ENCODE data around the gene C16orf89. TPM values are rescaled to one million over a fixed set of nuclear protein-coding genes. Genes with fewer than 3 reads are reported as not detected.

The C16orf89 gene
- total RNA-seq, 4 donors from 2014 or later: 0.38 to 4.8 (median 2.4) TPM

DNA sequence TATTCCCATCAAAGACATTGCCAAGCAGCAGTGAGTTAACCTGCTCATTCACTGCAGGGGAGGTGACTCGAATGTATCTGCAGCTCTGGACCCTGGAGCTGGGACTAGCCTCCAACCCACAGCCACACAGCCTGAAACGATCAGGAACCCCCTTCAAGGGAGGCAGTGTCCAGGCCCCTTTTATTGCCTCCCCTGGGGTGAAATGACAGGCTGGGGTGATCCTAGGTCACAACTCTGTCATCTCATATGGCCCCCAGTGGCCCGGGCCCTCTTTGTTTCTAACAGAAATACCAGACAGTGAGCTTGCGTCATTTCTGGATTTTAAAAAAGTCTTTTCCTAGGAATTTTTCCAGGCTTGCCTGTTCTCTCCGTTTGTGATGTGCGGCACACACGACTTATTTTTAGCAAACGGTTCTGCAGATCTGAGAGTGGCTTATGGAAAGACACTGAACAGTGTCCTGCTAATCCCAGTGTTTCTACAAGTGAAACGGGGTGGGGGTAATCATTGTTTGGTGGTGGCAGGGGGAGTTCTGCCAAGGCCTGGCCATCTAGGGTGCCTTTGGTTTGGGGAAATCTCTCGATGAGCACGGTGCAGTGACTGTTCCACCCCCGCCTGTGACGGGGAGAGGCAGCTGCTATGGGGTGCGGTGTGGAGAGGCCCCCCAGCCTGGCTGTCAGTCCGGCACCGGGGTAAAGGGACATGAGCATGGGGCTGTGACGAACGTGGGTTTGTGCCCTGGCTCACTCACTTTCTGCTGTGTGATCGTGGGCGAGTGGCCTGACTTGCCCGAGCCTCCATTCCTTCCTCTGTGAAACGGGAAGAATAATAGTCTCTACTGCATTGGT is 59.2 kb downstream of the C16orf89 start:
- no peak for DNase-seq
- Histone ChIP-seq H3K4me1 (no peaks in the 10 kb centered on the region), H3K27ac (no peak overlapping the region), H3K27me3 (peaks cover 0 to 18% (median 0%) of the 10 kb centered on the region in 4 donors), H3K4me3 (no peak overlapping the region), H3K36me3 (no peaks in the 10 kb centered on the region), H3K9me3 (no peaks in the 10 kb centered on the region)
- no peak for TF ChIP-seq POLR2A (IDR thresholded peaks at IDR 0.05)
- TF ChIP-seq, protein P1, sequence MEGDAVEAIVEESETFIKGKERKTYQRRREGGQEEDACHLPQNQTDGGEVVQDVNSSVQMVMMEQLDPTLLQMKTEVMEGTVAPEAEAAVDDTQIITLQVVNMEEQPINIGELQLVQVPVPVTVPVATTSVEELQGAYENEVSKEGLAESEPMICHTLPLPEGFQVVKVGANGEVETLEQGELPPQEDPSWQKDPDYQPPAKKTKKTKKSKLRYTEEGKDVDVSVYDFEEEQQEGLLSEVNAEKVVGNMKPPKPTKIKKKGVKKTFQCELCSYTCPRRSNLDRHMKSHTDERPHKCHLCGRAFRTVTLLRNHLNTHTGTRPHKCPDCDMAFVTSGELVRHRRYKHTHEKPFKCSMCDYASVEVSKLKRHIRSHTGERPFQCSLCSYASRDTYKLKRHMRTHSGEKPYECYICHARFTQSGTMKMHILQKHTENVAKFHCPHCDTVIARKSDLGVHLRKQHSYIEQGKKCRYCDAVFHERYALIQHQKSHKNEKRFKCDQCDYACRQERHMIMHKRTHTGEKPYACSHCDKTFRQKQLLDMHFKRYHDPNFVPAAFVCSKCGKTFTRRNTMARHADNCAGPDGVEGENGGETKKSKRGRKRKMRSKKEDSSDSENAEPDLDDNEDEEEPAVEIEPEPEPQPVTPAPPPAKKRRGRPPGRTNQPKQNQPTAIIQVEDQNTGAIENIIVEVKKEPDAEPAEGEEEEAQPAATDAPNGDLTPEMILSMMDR (IDR thresholded peaks at IDR 0.05): no peak
- intact Hi-C loops (cut with DNase I): no loop called here
- WGBS, 2 donors: 71 to 74% methylated on average over 9 to 14 of the region's 22 CpGs

DNA sequence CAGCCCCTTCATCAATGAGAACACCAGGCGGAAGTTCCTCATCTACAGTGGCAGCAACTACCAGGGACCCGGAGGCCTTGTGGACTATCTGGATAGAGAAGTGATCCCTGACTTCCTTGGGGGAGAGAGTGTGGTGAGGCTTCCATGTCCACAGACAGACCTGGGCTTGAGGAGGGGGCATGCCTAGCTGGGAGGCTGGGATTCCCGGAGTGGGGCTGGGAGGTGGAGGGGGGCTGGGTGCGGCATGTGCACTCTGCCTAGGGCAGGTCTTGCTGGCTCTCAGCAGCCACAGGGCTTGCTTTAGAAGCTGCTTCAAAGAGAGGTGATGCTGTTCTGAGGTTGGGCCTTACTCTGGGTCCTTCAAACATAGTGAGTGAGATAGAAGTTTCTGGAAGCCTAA is 59.8 kb downstream of the C16orf89 start:
- Histone ChIP-seq H3K36me3 (no peaks in the 10 kb centered on the region), H3K4me3 (no peak overlapping the region), H3K4me1 (no peaks in the 10 kb centered on the region), H3K27me3 (peaks cover 0 to 18% (median 0%) of the 10 kb centered on the region in 4 donors), H3K27ac (no peak overlapping the region), H3K9me3 (no peaks in the 10 kb centered on the region)
- 75 to 79% methylated on average over 2 of the region's 4 CpGs for WGBS, 2 donors
- intact Hi-C loops (cut with DNase I): no loop called here
- no peak for DNase-seq
- TF ChIP-seq, protein P1 (IDR thresholded peaks at IDR 0.05): no peak
- no peak for TF ChIP-seq POLR2A (IDR thresholded peaks at IDR 0.05)

DNA sequence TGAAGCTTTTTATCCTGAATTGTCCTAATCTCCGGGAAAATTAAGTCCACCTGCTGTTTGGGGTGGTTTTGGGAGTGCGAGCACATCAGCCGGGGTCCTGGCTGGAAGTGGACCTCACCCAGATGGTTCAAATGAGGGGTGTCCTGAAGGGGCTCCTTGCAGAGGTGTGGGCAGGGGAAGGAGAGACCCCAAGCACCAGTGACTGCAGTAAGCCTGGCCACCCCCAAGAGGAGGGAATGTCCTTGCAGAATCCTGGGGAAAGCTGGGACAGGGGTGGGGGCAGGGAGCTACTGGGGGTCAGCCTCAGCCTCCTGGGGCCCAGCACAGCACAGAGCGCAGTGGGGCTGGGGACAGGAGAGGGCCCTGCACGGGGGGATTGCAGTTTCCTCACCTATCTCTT is 61.4 kb downstream of the C16orf89 start:
- Histone ChIP-seq H3K27me3 (peaks cover 0 to 12% (median 0%) of the 10 kb centered on the region in 4 donors), H3K4me3 (no peak overlapping the region), H3K9me3 (no peaks in the 10 kb centered on the region), H3K27ac (no peak overlapping the region), H3K36me3 (no peaks in the 10 kb centered on the region), H3K4me1 (no peaks in the 10 kb centered on the region)
- no peak for TF ChIP-seq POLR2A (IDR thresholded peaks at IDR 0.05)
- TF ChIP-seq, protein P1 (IDR thresholded peaks at IDR 0.05): no peak
- 67% methylated on average over 1 to 3 of the region's 5 CpGs for WGBS, 2 donors
- intact Hi-C loops (cut with DNase I): no loop called here
- no peak for DNase-seq

DNA sequence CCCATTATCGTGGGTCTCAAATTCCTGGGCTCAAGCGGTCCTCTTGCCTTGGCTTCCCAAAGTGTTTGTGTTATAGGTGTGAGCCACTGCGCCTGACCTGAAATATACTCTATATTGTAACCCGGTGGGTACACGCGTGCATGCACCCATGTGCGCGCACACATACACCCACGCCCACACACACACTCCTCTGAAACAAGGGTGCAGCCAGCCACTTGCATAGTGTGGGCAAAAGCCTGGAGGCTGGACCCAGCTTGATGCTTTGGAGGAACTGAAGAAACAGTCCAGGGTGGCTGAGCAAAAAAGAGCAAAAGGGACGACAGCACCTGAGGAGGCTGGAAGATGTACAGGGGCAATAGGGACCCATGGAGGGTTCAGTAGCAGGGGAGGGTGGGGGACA is 61.9 kb downstream of the C16orf89 start:
- 85 to 92% methylated on average over 5 to 9 of the region's 10 CpGs for WGBS, 2 donors
- Histone ChIP-seq H3K4me1 (no peaks in the 10 kb centered on the region), H3K4me3 (no peak overlapping the region), H3K36me3 (no peaks in the 10 kb centered on the region), H3K27ac (no peak overlapping the region), H3K27me3 (peaks cover 0 to 12% (median 0%) of the 10 kb centered on the region in 4 donors), H3K9me3 (no peaks in the 10 kb centered on the region)
- intact Hi-C loops (cut with DNase I): no loop called here
- TF ChIP-seq, protein P1 (IDR thresholded peaks at IDR 0.05): no peak
- TF ChIP-seq POLR2A (IDR thresholded peaks at IDR 0.05): no peak
- DNase-seq: no peak

DNA sequence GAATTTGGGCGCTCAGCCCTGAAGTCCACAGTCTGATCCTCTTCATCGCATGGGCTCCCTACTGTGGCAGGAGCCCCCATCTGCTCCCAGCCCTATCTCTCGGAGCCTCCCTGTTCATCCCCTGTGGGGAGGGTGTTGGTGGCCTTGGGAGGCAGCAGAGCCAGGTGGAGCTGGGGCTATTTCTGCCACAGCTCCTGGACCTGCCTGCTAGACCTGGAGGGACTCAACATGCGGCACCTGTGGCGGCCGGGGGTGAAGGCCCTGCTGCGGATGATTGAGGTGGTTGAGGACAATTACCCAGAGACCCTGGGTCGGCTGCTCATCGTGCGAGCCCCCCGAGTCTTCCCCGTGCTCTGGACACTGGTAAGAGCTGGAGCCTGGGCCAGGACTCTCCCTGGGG is 62.5 kb downstream of the C16orf89 start:
- DNase-seq: no peak
- H3K4me1 ChIP-seq: no peaks in the 10 kb centered on the region
- no peak overlapping the region for H3K27ac ChIP-seq
- no peaks in the 10 kb centered on the region for H3K36me3 ChIP-seq
- no peak overlapping the region for H3K4me3 ChIP-seq
- WGBS, 2 donors: 40 to 60% methylated on average over 1 to 5 of the region's 12 CpGs
- intact Hi-C loops (cut with DNase I): no loop called here
- no peaks in the 10 kb centered on the region for H3K9me3 ChIP-seq
- peaks cover 0 to 8% (median 0%) of the 10 kb centered on the region in 4 donors for H3K27me3 ChIP-seq
- TF ChIP-seq, protein P1 (IDR thresholded peaks at IDR 0.05): no peak
- TF ChIP-seq POLR2A (IDR thresholded peaks at IDR 0.05): no peak
